Mesendoderm (in vitro differentiated cells): ENCODE results near the gene GNPTG.

Experiments used
- DNase-seq: peaks from one replicate; pipeline ENCODE4 v3.0.0; 2013
- H2AK5ac ChIP-seq: 2 replicates; pipeline ENCODE4 v1.6.1; 2013; ENCODE audit warnings: low read length, inconsistent platforms
- H2BK120ac ChIP-seq: 2 replicates; pipeline ENCODE4 v1.6.1; 2013; ENCODE audit warnings: low read depth, mild to moderate bottlenecking, low read length, moderate library complexity, mixed read lengths
- H2BK15ac ChIP-seq: replicated peaks from 2 replicates; pipeline ENCODE4 v1.6.1; 2013; ENCODE audit warnings: low read depth, mild to moderate bottlenecking, moderate library complexity
- H2BK5ac ChIP-seq: 2 replicates; pipeline ENCODE4 v1.6.1; 2013; ENCODE audit warnings: low read length, inconsistent platforms
- H3K18ac ChIP-seq: 2 replicates; pipeline ENCODE4 v1.6.1; 2013; ENCODE audit warnings: mild to moderate bottlenecking, low read length, mixed read lengths
- H3K23ac ChIP-seq: one replicate; pipeline ENCODE4 v1.6.1; 2013; ENCODE audit warnings: low read length
- H3K27ac ChIP-seq: 2 replicates; pipeline ENCODE4 v1.5.1; 2013; ENCODE audit warnings: low read depth, mild to moderate bottlenecking, inconsistent platforms, low read length, moderate library complexity
- H3K27me3 ChIP-seq: 2 replicates; pipeline ENCODE4 v1.6.1; 2013; ENCODE audit warnings: low read length, control low read depth, mild to moderate bottlenecking, inconsistent platforms; ENCODE audit not compliant: insufficient read depth, poor library complexity
- H3K36me3 ChIP-seq: 2 replicates; pipeline ENCODE4 v1.6.1; 2013; ENCODE audit warnings: low read length, inconsistent platforms; ENCODE audit not compliant: control insufficient read depth, insufficient read depth
- H3K4ac ChIP-seq: one replicate; pipeline ENCODE4 v1.6.1; 2013; ENCODE audit warnings: low read depth, mild to moderate bottlenecking, low read length, moderate library complexity
- H3K4me1 ChIP-seq: 2 replicates; pipeline ENCODE4 v1.6.1; 2013; ENCODE audit warnings: low read depth, low read length, inconsistent platforms; ENCODE audit not compliant: control insufficient read depth
- H3K4me2 ChIP-seq: 2 replicates; pipeline ENCODE4 v1.6.1; 2013; ENCODE audit warnings: low read length
- H3K4me3 ChIP-seq: 2 replicates; pipeline ENCODE4 v1.5.1; 2013; ENCODE audit warnings: mild to moderate bottlenecking, low read length
- H3K56ac ChIP-seq: one replicate; pipeline ENCODE4 v1.6.1; 2013; ENCODE audit warnings: low read length
- H3K79me1 ChIP-seq: 2 replicates; pipeline ENCODE4 v1.6.1; 2013; ENCODE audit warnings: low read length, inconsistent platforms
- H3K79me2 ChIP-seq: 2 replicates; pipeline ENCODE4 v1.6.1; 2013; ENCODE audit warnings: mild to moderate bottlenecking, low read length; ENCODE audit not compliant: control insufficient read depth, insufficient read depth
- H3K9ac ChIP-seq: 2 replicates; pipeline ENCODE4 v1.6.1; 2013; ENCODE audit warnings: low read length, inconsistent platforms
- H4K5ac ChIP-seq: one replicate; pipeline ENCODE4 v1.6.1; 2013; ENCODE audit warnings: low read length
- H4K8ac ChIP-seq: one replicate; pipeline ENCODE4 v1.6.1; 2013; ENCODE audit warnings: low read depth, mild to moderate bottlenecking, control low read depth, low read length, moderate library complexity
- WGBS: extraction: QIAGEN DNeasy Blood & Tissue Kit; methylation state at CpG from one replicate; pipeline ENCODE4 v1.1.7; 2013; ENCODE audit warnings: low lambda C conversion rate, missing lambda C conversion rate; ENCODE audit not compliant: insufficient coverage; ENCODE audit errors: extremely low coverage; 5-methylcytosine and 5-hydroxymethylcytosine counted together

GNPTG gene

DNA sequence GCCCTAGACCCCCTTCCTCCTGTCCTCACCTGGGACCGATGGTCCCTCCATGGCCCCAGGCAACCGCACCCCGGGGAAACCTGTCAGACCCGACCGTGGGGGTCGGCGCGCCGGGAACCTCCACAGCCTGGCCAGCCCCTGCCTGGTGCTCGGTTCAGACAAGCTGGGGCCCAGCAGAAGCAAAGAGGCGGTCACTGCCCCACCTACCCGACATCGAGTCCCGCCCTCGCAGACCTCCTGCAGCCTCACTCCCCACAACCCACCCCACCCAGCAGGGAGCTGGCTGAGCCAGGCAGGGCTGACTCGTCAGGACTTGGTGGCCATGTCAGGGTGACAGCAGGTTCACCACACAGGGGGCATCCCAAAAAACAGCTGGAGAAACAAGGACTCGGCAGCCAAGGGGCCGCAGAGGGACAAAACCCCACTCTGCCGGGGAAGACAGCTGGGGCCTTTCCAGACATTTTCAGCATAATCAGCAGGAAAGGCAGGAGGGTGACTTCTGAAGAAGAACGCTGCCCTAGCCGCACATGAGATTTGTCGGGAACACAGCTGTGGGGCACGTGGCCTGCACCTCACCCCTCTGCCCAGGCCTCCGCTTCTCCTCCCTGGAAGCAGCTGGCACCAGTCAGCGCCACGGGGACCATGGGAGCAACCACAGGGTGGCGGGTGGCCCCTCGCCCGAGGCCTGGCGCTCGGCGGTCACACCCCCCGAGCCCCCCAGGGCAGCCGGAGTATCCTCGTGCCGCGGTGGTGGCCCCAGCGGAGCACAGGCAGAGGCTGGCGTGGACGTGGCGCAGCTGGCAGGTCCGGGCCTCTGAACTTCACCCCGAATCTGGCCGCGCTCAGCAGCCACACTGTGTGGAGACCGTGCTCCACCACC, 22.9 kb downstream of the GNPTG start:
- H3K4me1 ChIP-seq, result no peaks in the 10 kb centered on the region
- no peak overlapping the region for H4K8ac ChIP-seq
- no peak overlapping the region for H3K27ac ChIP-seq
- no peaks in the 10 kb centered on the region for H3K27me3 ChIP-seq
- no CpG with 5 or more reads among the region's 46 CpGs for WGBS
- H2BK120ac ChIP-seq, result no peak overlapping the region
- peaks cover 16% of the 10 kb centered on the region for H3K79me2 ChIP-seq
- H3K23ac ChIP-seq, result no peak overlapping the region
- no peak overlapping the region for H3K18ac ChIP-seq
- no peak overlapping the region for H3K4me3 ChIP-seq
- H4K5ac ChIP-seq, result no peak overlapping the region
- H2BK5ac ChIP-seq, result no peak overlapping the region
- peaks cover 17% of the 10 kb centered on the region for H3K79me1 ChIP-seq
- no peak for DNase-seq
- no peak overlapping the region for H3K9ac ChIP-seq
- no peak overlapping the region for H3K4ac ChIP-seq
- no peaks in the 10 kb centered on the region for H3K36me3 ChIP-seq
- H2AK5ac ChIP-seq, result no peak overlapping the region
- no peak overlapping the region for H2BK15ac ChIP-seq
- no peak overlapping the region for H3K56ac ChIP-seq
- no peak overlapping the region for H3K4me2 ChIP-seq

DNA sequence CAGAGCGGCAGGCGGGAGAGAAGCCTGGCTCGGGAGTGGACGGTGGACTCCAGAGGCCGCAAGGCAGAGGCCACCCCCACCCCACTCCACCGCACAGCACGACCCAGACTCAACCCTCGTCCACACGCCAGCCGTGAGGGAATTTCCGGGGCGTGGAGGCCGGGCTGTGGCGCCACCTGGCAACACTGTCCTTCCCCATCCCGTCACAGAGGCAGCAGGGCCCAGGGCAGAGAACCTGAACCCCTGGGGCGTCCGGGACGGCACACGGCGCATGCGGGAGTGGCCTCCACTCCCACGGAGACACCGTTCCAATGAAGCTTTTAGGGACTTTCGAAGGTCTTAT, 23.5 kb downstream of the GNPTG start:
- Histone ChIP-seq H2AK5ac (no peak overlapping the region), H3K18ac (no peak overlapping the region), H2BK15ac (no peak overlapping the region), H3K9ac (no peak overlapping the region), H4K8ac (no peak overlapping the region), H3K79me2 (peaks cover 16% of the 10 kb centered on the region), H3K4me2 (no peak overlapping the region), H2BK120ac (no peak overlapping the region), H3K23ac (no peak overlapping the region), H3K36me3 (no peaks in the 10 kb centered on the region), H3K4me3 (no peak overlapping the region), H3K27ac (no peak overlapping the region), H3K79me1 (peaks cover 17% of the 10 kb centered on the region), H3K4me1 (no peaks in the 10 kb centered on the region), H4K5ac (no peak overlapping the region), H3K4ac (no peak overlapping the region), H2BK5ac (no peak overlapping the region), H3K27me3 (no peaks in the 10 kb centered on the region), H3K56ac (no peak overlapping the region)
- DNase-seq, result no peak
- WGBS, result no CpG with 5 or more reads among the region's 24 CpGs

DNA sequence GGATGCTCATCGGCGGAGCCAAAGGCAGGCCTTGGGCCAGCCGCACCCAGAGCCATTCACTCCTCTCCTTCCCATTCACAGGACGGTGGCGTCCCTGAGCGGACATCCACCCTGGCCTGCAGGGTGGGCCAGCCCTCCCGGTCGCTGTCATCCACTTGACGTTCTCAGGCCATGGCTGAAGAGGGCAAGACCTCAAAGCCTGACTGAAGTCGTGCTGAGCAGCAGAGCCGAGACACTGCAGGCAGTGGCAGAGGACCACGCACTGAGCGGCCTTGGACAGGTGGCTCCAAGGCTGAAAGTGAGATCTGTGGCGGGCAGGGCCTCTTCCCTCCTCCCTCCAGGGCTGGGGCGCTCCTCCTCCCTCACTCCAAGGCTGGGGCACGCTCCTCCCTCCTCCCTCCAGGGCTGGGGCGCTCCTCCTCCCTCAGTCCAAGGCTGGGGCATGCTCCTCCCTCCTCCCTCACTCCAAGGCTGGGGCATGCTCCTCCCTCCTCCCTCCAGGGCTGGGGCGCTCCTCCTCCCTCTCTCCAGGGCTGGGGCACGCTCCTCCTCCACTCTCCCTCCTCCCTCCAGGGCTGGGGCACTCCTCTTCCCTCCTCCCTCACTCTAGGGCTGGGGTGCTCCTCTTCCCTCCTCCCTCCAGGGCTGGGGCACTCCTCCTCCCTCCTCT, 24.1 kb downstream of the GNPTG start:
- Histone ChIP-seq H3K4ac (no peak overlapping the region), H3K79me2 (peaks cover 16% of the 10 kb centered on the region), H2BK15ac (no peak overlapping the region), H2AK5ac (no peak overlapping the region), H3K79me1 (peaks cover 17% of the 10 kb centered on the region), H4K8ac (no peak overlapping the region), H3K4me1 (no peaks in the 10 kb centered on the region), H2BK5ac (no peak overlapping the region), H3K27ac (no peak overlapping the region), H3K4me2 (no peak overlapping the region), H3K4me3 (no peak overlapping the region), H3K36me3 (no peaks in the 10 kb centered on the region), H2BK120ac (no peak overlapping the region), H3K9ac (no peak overlapping the region), H3K56ac (no peak overlapping the region), H3K18ac (no peak overlapping the region), H3K27me3 (no peaks in the 10 kb centered on the region), H4K5ac (no peak overlapping the region), H3K23ac (no peak overlapping the region)
- DNase-seq, result no peak
- WGBS, result no CpG with 5 or more reads among the region's 19 CpGs

DNA sequence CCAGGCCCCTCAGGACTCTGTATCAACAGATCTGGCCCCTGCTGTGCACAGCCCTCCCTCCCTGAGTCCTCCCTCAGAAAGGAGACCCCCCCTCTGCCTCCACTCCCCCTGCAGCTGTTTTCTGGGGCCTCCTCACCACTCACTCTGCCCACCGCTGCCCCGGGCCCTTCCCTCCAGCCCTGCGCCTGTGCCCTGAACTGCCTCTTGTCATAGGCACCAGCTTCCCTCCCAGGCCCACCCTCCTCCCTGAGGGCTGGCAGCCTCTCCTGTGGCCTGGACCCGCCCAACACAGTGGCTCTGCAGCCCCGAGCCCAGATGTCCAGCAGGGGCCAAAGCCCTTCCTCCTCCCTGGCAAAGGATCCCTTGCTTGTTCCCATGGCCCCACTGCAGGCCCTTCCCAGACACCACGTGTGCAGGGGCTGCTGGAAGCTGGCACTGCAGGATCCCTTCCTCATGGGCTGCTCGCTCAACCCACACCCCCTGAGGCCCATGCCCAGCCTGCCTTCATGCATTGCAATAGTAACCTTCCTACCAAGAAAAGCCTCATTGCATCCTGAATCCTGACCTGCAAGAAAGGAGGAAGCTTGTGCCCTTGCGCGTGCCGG, 25.8 kb downstream of the GNPTG start:
- no peak overlapping the region for H4K8ac ChIP-seq
- peak overlapping the region; percentile 7 for H3K4me2 ChIP-seq
- H3K18ac ChIP-seq, result no peak overlapping the region
- no peaks in the 10 kb centered on the region for H3K4me1 ChIP-seq
- H3K56ac ChIP-seq, result peak overlapping the region; percentile 64
- no CpG with 5 or more reads among the region's 10 CpGs for WGBS
- H3K79me2 ChIP-seq, result peaks cover 16% of the 10 kb centered on the region
- no peak overlapping the region for H4K5ac ChIP-seq
- peaks cover 17% of the 10 kb centered on the region for H3K79me1 ChIP-seq
- H2BK15ac ChIP-seq, result no peak overlapping the region
- no peak overlapping the region for H2AK5ac ChIP-seq
- no peak overlapping the region for H3K4ac ChIP-seq
- H3K23ac ChIP-seq, result peak overlapping the region; percentile 29
- H3K27ac ChIP-seq, result no peak overlapping the region
- no peaks in the 10 kb centered on the region for H3K36me3 ChIP-seq
- H2BK5ac ChIP-seq, result no peak overlapping the region
- H3K9ac ChIP-seq, result peak overlapping the region; percentile 97
- no peaks in the 10 kb centered on the region for H3K27me3 ChIP-seq
- H2BK120ac ChIP-seq, result no peak overlapping the region
- no peak for DNase-seq
- H3K4me3 ChIP-seq, result no peak overlapping the region

DNA sequence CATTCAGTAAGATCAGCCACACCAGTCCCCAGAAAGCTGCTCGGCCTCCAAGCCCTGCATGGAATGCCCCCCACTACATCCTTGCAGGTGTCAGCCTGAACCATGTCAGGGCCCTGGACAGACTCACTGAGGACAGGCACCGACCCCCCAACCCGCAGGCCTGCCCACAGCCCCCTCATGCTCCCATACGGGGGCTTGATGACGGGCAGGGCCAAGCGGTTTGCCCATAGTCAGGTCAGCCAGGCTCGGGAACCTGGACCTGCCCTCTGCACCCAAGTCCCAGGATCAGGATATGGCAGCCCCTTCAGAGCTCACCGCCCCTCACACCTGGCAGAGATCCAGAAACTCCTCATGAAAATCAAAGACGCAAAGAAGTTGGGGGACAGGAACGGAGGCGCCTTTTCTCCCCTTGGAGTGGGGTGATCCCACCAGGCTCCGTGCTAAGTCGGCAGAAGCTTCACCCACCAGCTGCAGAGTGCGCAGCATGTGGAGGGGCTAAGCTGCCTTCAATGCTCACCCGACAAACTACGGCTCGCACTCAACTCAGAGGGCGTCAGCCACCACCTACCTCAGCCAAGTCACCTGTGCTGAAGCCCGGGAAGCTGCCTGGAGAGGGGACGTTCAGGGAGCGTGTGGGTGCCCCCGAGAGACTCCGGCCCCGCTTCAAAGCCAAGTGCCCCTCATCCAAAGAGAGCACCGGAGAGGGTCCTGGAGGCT, 26.5 kb downstream of the GNPTG start:
- no CpG with 5 or more reads among the region's 25 CpGs for WGBS
- no peak for DNase-seq
- H2BK15ac ChIP-seq, result no peak overlapping the region

More for the DNA sequence above, 26.5 kb downstream of the GNPTG start:
- H3K9ac ChIP-seq, result peak overlapping the region; percentile 97
- no peak overlapping the region for H2BK120ac ChIP-seq
- no peak overlapping the region for H4K5ac ChIP-seq
- H3K4me2 ChIP-seq, result peak overlapping the region; percentile 90
- peaks cover 16% of the 10 kb centered on the region for H3K79me2 ChIP-seq
- no peak overlapping the region for H3K4ac ChIP-seq
- no peaks in the 10 kb centered on the region for H3K4me1 ChIP-seq
- no peak overlapping the region for H3K18ac ChIP-seq
- H3K4me3 ChIP-seq, result peak overlapping the region; percentile 70
- H3K79me1 ChIP-seq, result peaks cover 17% of the 10 kb centered on the region
- H3K27ac ChIP-seq, result no peak overlapping the region
- H3K36me3 ChIP-seq, result no peaks in the 10 kb centered on the region
- H3K23ac ChIP-seq, result peak overlapping the region; percentile 32
- H3K56ac ChIP-seq, result peak overlapping the region; percentile 98
- H2BK5ac ChIP-seq, result no peak overlapping the region
- H3K27me3 ChIP-seq, result no peaks in the 10 kb centered on the region
- no peak overlapping the region for H2AK5ac ChIP-seq
- H4K8ac ChIP-seq, result no peak overlapping the region
